Activated CD8-positive, alpha-beta memory T cell treated with anti-CD3 and anti-CD28 coated beads for 1 hour (primary cell): ENCODE measurements around the gene SYNE1.
"Not testable (repeated sequence)": the region's sequence is repeated elsewhere in the genome, so short reads cannot be mapped to it uniquely, and the experiment has no call there.

Experiments
- DNase-seq, 2 donors: peaks; one replicate each; pipeline ENCODE4 v3.0.0-alpha.2; 2020; ENCODE audit warnings: low read depth in 1 of 2; ENCODE audit errors: extremely low read depth in 1 of 2

The SYNE1 gene

DNA sequence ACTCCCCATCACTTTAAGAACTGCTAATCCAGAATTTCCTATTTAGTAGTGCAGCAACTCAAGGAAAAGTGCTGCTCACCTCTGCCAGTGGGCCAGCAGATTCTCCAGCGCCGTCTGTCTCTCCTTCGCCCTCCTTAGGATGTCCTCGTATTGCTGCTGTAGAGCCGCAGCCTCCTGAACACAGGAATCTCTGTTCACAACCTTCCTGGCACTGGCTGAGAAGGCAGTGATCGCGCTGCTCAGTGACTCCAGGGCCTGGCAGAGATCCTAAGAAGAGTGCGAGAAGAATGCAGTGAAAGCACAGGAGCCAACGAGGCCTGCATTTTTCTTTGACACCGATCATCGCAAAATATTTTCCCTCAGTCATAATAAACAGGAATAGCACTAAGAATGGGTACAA is 209.0 kb downstream of the SYNE1 start:
- DNase-seq, result no peak

DNA sequence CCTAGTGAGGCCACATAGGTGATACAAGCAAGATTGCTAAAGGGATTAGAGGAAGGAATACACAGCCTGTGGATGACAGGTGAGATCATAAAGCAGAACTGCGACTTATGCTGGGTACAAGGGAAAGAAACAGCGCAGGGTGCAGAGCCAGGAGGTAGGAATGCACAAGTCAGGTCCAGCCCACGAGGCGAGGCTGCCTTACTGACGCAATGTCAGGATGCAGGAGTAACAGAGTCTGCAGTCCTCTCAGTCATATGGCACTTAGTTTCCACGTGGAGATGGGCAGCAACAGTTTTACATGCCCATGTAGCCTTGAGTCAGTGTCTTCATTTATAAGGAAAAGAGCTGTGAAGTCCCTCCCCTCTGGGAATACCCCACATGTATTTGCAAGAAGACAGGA is 210.9 kb downstream of the SYNE1 start:
- DNase-seq, result no peak

DNA sequence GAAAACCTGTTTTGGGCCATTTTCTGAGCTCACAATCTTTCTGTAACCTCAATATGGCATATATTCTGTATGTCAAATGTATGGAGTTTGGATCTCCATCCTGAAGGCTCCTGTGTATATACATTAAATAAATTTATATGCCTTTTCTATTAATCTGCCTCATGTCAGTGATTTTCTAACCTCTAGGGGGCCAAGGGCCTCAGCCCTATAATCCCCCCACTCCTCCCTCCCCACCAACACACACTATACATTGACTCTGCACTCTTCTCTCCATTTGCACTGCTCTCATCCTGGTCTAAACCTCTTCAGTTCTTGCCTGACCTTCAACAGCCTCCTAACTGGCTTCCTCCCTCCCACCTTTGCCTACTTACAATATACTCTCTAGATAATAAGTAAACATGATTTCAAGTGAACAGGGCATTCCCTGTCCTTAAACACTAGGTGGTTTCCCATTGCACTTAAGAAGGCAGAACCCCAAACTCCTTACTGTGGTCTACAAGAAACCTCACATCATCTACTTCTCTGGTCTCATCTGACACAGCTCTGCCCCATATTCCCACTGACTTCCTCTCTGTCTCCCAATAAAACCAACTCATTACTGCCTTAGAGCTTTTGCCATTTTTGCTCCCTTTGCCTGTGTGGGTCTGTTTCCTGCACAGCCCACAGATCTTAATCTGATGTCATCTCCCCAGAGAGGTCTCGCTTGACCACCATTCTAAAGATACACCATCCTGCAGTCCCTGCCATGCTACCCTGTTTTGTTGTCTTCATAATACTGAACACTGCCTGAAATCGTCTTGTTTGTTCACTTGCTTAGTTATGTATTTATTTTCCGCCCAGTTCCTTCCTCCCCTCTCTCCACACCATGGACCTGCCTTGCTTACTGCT is 213.7 kb downstream of the SYNE1 start:
- no peak for DNase-seq

DNA sequence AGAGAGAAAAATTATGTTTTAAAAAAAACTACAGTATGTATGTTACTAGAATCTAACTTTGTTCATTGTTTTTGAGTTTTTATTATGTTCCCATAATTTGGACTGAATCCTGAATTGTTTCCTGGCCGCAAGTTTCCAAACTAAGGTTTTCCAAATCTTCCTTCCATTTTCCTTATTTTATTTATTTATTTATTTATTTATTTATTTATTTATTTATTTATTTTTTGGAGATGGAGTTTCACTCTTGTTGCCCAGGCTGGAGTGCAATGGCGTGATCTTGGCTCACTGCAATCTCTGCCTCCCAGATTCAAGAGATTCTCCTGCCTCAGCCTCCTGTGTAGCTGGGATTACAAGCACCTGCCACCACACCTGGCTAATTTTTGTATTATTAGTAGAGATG is 215.7 kb downstream of the SYNE1 start:
- not testable (repeated sequence) for DNase-seq

DNA sequence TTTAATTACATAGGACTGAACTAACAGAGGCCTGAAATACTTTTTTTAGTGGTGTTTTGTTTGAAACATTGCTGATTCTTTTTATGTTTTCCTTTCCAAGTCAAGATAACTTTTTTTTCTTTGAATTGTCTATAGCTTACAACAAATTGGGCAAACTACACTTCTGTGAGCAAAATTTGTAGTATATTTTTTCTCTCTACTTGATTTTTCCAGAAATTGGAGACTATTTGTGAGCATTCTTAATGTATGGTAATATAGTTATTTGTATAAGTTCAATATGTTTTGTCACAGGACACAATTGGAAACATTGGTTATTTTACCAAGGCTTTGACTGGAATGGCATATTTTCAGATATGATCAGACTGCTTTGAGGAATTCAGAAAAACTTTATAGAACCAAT is 216.5 kb downstream of the SYNE1 start:
- DNase-seq, result no peak

DNA sequence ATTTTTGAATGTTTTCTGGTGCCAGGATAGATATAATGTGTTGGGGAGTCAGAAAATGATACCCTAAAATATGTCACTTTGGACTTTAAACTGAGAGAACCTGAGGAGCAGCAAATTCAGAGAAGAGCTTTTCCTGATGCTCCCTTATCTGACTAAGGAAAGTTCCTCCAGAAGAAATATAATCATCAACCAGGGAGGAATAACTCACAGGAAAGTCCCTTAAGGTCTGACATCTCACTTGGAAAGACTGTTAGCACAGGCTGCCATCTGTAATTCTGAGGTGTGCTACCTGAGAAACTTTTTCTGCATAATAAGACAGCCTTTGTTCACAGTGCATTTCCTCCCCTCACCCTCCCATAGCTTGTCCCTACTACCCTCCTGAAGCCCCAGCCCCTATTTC is 218.6 kb downstream of the SYNE1 start:
- no peak for DNase-seq

DNA sequence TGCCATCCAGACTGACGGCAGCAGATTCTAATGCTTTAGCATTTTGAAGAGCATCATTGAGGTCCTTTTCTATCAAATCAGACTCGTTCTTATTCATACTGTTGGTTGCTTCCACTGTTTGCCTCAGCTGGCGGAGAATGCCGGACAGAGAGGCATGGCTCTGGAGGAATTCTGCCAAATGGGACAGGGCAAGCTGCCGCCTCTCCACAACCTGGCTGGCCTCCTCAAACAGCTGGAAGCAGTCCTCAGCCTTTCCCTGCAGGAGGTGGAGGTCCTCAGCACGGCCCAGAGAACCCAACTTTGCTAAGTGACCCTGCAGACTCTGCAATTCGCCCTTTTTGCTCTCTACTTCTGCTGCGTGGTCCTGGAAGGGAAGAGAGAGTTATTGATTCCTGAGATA is 220.5 kb downstream of the SYNE1 start:
- DNase-seq, result no peak

DNA sequence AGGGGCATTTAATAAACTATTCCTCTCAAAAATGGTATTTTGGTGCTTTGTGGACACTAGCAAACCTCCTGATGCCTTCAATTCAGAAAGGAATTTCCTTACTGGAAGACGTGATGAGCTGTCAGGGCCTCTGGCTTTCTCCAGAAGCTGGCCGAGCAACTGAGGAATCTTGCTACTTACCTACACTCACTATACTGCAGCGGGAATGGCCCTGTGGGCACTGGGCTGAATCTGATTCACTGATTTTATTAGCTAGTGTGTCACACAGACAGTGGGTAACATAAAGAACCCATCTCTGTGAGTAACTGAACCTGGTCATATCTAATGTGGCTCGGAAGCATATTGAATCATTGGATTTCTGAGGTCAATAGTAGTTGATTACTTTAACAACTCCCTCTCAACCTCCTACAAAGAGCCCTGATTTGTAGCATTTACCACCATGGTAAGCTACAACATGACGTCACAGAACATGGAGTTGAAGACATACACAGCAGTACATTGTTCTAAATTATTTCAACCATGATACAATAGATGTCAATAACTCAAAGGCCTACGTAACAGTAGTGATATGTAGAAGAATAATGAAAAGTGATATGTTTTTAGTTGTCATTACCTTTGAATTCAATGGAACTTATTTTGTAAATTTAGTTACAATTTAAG is 232.1 kb downstream of the SYNE1 start:
- no peak for DNase-seq

DNA sequence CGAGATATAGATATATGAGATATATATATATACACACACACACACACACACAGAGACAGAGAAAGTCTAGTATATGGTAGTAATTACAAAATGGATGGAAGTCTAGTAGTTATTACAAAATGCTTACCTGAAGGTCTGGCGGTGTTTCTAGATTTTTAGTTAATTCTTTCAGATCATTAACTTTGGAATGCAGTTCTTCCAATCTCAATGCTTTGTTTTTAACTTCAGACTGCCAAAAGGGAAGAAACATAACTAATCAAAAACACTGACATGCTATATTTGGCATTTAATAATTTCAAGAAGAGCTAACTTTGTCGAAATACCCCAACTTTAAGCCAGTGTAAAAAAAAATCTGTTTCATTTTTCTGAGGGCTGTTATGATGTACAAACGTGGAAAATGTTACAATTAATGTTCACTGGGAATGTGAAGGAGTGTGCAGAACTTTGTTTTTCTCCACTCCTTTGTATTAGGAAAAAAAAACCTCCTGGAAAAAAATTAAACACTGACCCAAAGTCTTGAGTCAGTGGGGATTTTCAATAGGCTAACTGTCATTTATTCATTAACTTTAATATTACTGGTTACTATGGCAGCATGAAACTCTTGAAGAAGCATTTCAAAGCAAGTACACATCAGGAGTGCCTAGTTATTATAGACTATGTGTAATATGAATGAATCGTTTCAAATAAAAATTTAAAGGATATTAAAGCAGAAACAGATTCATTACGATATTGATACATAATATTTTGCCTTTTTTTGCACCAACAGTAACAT is 232.9 kb downstream of the SYNE1 start:
- no peak for DNase-seq

DNA sequence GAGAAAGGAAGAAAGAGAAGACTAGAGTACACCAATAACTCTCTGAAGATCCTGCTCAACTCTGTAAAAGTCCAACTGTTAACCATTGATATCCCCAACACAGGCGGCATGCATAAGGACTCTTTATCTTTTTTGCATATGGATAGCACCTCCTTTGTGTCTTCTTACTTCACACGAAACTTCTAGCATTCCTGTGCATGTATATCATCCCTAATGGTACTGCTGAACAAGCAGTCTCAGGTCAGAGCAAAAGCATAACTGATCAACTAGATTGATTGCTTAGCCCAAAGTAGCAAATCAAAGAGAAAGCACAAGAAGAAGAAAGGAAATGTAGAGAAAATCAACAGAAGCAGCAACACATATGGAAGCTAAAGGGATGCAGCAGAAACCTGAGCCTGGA is 234.4 kb downstream of the SYNE1 start:
- no peak for DNase-seq

DNA sequence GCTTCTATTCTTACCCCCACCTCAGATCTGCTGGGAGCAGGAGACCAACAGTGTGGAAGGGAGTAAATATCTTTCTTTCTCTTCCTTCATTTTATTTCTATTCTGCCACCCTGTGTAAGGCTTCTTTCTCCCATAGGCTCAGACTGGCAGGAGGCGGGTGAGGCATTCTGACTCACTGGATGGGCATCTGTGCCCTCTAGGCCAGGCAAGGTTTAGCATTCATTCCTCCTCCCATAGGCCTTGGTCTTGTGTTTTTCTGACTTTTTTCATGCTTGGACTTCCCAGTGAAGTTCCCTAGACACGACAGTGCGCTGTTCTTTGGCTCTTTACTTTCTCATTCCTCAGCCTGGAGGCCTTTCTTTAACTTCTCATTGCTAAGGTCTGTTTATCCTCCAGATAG is 235.2 kb downstream of the SYNE1 start:
- DNase-seq, result no peak

DNA sequence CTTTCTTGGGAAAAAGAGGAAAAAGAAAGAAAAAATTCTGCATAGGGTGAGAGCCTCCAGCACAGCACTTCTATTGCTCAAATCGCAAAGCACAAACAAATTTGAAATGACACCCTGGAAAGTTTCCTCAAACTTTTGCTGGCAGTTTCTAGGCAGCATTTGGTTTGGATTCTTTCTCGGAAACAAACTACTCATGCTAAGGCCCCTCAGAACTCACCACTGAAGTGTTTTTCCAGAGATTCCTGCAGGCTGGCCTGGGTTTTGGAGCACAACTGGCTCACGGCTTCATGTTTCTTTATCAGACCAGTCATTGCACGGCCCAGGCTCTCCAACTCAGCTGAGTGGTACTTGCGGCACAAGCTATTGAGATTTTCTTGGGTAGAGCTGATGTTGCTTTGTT is 237.8 kb downstream of the SYNE1 start:
- no peak for DNase-seq

DNA sequence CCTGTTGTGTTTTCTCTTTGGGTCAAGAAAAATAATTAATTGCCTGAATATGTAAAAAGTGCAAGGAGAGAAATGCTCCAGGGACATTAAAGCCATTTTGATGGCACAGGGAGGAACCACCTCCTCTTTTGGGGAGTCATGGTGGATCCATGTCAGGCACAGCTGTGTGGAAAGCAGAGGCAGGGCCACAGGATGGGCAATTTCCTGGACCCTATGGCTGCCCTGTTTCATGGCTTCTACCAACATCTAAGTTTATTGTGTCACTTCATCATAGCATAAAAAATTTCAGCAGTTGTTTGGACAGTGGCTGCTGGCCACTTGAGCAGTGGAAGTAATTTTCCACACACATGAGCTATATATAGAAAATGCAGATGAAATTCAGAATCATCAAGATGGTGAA is 238.2 kb downstream of the SYNE1 start:
- DNase-seq, result no peak

DNA sequence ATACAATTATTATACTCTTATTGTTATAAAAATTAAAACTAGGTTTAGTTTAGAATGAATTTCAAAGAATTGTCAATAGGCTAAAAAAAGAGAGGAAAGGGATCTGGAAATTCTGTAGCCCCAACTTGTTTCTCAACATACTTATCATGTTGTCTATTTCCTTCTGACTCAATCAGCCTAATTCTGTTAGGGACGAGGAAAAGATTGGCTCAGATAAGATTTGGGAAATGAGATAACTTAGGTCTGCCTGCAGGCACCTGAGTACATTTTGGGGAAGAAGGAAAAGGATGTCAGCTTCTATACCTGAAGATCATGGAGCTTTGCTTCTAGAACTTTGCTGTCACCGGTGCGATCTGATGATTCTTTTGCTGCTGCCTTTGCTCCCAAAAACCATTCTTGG is 238.8 kb downstream of the SYNE1 start:
- DNase-seq, result no peak

DNA sequence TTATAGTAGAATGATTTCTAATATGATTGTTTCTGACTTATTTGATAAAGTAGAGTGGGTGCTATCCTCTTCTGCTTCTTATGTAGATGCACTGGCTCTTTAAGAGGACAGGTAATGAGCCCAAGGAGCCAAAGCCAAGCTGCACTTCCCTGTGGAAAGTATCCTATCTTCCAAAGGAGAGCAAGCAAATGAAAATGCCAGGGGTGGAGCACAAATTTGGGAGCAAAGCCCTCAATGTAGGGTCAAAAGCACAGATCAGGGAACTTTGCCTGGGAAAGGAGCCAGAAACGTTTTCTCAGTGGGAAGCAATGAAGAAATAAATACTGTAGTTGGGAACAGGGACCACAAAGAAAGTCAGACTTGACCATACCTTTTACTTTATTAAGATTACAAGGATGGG is 242.9 kb downstream of the SYNE1 start:
- DNase-seq, result no peak

DNA sequence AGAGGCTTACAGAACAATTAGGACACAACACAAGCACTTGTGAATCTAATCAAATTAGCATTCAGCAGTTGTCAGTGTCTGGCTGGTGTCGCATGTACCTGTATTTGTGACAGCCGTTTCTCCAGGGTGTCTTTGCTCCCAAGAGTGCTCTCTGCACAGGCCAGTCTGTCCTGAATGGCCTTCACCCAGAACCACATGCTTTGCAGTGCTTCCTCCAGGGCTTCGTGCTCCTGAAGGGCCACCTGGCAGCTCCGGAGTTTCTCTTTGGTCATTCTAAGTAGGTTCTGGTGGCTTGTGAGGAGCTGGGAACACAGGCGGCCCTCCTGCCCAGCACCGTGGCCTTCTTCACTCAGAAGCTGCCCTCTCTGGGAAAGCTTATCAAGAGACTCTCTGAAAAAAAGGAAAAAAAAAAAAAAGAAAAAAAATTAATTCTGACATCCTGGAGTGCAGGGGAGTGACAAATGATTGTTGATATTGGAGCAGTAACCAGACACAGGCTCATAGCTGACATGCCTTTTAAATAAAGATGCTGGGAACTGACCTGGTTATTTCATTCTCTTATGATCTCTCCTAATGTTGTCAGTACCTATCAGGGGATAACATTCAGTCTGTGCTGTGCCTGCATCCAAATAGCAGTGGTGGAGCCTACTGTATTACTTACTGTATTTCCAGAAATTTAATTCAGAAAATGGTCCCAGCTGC is 245.8 kb downstream of the SYNE1 start:
- no peak for DNase-seq

DNA sequence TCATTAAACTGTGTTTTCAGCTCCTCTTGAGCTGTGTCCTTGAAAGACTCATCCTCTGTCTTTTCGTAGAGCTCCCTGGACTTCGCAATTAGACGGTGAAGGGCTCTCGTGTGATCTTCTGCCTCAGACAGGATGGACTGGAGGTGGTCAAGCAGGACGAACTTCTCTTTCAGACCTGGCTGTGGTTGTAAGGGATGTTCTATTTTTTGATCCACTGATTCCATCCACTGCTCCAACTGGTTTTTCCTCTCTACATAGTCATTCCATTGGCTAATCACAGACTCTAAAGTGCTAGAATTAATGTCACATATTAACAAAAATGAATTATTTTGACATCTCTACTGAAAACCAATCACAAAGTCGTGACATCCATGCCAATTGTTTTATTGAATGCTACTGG is 250.1 kb downstream of the SYNE1 start:
- no peak for DNase-seq

DNA sequence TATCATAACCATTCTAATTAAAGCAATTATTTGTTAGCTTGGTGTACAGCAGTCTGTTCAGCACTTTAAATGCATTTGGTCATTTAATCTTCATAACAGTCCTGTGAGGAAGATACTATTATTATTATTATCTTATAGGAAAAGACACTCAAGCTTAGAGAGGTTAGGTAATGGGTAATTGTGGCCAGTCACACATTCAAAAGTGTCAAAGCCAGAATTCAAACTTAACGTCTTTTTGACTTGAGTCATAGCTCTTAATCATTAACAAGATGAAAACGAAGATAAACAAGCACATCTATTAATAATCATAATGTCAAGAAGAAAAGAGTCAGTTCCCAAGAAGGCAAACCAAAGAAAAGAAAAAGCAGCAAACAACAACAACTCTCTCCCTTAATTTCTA is 251.0 kb downstream of the SYNE1 start:
- no peak for DNase-seq

DNA sequence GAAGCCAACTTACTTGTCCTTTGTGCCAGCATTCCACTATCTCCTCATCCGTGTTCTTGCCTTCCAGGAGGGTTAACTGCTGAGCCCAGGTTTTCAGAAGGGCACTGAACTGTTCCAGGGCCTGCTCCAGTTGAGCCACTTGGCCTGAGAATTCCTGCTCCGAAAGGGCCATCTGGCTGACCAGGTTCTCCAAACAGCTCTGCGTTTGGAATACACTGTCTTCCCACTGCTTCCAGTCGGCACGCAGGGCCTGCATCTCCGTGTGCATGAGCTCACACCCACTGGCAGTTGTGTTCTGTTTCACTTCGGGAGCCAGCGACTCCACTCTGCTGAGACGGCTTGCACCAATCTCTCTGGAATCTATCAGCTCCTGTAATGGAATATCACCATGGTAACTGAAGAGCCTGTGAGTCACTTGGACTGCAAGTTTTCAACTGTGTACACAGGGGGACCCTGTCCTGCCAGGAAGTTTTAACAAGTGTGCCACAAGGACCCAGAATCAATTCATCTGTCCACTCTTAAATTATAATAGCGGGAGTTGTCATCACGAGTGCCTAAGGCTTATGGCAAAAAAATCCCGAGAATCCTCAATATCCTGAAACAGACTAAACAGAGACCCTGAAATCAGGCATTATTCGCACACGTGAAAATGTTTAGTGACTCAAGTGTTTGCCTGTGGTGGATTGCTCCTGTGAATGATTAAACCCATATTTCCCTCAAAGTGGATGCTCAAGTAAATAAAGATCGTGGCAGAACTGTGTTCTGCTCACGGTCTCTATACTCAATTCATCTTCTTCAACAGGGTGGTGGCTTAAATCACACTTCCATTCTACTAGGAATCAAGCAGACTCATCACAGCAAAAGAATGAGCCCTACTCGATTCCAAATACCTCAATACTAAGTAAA is 255.9 kb downstream of the SYNE1 start:
- DNase-seq, result no peak

DNA sequence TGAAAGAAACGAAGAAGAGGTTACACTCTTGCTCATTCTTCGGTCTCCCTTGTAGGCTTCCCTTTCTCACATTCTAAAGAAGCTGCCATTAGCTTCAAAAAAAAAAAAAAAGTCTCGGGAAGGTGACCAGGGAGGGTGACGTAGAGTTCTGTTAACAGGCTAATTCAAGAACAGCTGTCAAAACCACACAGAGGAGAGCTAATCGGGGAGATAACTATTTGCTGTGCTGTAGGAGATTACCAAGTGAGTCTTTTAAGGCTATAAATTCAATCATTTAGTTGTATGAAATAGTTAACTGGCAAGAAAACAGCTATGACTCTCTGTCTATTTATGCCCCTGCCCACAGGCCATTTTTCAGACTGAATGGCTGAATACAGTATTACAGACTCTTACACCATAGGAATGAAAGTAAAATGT is 256.8 kb downstream of the SYNE1 start:
- no peak for DNase-seq
